Measurements from ENCODE around the gene GLCCI1. TPM values are rescaled to one million over a fixed set of nuclear protein-coding genes. Genes with fewer than 3 reads are reported as not detected.

Gene GLCCI1
- total RNA-seq, 1 donor from 2014 or later: 20.5 TPM

DNA sequence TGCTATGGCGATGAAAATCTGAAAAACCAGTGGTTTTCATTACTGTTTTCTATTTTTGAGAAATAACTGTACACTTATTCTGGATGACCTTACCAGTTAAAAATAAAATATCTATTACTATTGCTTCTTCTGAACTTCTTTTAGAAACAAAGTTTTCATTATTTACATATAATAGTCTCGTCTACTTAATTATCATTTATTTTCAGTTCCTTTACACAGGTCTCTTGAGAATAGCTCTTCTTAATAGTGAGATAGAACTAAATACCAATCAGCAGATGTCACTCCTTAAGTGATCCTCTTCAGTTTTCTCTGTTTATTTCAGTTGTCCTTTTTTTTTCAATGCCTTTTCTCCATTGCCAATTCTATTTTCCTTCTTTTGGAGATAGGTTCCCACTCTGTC lies 4.3 kb upstream of the GLCCI1 start:
- no peak for DNase-seq

DNA sequence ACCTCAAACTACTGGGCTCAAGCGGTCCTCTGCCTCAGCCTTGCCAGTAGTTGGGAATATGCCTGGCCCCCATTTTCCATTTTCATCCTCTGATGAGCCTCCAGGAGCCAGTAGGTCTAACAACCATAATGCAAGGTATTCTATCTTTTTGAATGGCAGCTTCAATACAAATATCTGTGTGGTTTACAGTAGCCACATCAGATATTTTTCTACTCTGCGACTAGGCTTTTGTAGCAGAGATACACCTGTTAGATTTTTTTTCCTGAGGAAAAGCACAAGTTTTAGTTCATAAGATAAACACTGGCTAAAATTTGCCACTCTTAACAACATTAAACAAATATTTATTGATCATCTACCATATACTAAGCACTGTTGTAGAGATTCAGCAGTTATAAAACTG lies 3.9 kb upstream of the GLCCI1 start:
- DNase-seq: no peak

- no peak for DNase-seq
Observed at GRCh38 chr7:7965301-7965700, 3.3 kb upstream of the GLCCI1 start.

DNA sequence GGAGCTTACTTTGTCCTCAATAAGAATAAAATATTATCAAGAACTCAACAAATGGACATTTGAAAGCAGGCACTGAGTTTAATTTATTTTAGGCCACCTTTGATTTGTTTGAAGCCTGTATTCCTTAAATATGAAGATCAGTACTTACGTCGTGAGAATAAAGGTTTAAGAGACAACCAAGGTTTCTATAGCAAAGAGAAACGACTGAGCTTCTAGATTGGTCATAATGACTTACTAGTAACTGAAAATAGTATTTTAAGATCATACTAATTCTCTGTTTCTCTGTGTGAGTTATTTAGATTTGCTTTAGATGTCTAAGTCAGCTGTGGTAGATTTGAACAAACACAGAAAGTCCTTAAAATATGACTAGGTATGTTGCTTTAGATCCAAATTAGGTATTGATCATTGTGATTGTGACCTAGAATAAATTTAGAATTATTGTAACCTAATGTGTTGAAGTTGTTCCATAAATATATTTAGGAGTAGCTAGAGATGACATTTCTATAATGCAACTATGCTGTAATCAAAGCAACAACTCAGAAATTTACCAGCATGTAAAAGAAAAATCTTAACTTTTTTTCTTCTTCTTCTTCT lies 2.4 kb upstream of the GLCCI1 start:
- no peak for DNase-seq

- no peak for DNase-seq
Observed at GRCh38 chr7:7967886-7968543, 581 bp upstream of the GLCCI1 start.

DNA sequence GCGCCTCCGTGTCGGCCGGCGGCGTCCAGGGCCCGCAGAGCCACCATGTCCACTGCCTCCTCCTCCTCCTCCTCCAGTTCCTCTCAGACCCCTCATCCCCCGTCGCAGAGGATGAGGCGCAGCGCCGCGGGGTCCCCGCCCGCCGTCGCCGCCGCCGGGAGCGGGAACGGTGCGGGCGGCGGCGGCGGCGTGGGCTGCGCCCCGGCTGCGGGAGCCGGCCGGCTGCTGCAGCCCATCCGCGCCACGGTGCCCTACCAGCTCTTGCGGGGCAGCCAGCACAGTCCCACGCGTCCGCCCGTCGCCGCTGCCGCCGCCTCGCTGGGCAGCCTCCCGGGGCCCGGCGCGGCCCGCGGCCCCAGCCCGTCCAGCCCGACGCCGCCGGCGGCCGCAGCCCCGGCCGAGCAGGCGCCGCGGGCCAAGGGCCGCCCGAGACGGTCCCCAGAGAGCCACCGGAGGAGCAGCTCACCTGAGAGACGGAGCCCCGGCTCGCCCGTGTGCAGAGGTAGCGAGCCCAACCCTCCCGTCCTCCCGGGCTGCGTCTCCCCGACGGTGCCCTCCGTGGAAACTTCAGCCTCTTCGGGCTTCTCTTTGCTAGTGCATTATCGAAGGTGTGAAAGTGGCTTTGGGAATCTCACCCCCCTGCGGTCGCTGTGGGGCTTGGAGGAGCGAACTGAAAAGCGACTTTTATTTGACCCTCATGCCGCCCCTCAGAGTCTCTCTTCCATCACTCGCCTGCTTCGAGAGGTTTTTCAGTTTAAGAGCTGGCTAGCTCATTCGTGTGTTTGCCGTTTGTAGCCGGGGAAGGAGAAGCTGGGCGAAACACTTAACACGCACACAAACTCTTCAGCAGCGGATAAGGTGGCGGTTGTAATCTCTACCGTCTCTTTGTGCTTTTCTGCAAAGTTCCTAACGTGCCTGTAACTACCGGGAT lies 975 bp downstream of the GLCCI1 start:
- peak; percentile 72 for DNase-seq

DNA sequence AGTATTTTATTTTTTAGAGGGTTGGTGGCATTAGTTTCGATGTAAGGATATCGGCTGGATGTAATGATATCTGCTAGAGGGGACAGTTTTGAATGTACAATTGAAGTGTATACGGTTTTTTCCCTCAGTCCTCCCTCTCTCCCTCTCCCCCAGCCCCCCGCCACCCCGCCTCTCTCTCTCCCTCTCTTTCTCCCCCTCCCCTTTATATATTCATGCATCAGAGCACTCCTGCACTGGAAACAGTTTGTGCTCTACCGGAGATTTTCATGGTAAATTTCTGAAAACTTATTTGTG lies 1.6 kb downstream of the GLCCI1 start:
- peak; percentile 67 for DNase-seq

DNA sequence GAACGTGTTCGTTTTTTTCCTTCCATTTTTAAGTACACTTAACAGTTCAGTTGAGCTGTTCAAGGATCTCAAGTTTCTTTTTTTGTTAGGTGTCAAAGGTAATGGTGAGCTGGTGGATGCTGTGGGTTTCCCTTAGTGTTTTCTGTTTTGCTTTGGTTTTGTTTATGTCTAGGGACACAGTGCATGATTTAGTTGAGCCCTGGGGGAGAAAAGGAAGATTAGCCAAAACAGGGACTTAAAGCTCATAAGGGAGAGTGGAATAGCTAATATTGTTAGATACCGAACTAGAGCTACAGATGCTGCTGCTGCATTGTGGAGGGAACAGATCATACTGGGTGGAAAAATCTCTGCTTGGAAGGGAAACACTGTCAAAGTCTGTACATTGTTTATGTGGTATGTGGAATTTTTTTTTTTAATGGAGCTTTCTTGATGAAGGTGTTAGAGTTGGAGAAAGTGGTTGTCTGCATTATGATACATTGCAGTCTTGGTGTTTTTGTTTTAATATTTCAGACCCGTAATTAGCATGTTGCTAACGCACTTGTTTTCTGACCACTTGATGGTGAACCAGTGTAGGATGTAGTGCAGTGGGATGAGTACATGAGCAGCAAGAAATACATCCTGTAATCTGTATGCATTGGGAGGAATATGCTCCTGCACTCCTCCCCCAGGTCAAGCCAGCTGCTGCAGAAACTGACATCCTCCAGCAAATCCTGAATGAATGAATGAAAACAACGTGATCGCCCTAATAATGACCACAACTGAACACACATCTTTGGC lies 2.1 kb downstream of the GLCCI1 start:
- DNase-seq: peak; percentile 38

GRCh38 chr7:7971308-7972040 lies 2.9 kb downstream of the GLCCI1 start:
- DNase-seq: peak; percentile 7

GRCh38 chr7:7972128-7972527 lies 3.5 kb downstream of the GLCCI1 start:
- peak; percentile 30 for DNase-seq

DNA sequence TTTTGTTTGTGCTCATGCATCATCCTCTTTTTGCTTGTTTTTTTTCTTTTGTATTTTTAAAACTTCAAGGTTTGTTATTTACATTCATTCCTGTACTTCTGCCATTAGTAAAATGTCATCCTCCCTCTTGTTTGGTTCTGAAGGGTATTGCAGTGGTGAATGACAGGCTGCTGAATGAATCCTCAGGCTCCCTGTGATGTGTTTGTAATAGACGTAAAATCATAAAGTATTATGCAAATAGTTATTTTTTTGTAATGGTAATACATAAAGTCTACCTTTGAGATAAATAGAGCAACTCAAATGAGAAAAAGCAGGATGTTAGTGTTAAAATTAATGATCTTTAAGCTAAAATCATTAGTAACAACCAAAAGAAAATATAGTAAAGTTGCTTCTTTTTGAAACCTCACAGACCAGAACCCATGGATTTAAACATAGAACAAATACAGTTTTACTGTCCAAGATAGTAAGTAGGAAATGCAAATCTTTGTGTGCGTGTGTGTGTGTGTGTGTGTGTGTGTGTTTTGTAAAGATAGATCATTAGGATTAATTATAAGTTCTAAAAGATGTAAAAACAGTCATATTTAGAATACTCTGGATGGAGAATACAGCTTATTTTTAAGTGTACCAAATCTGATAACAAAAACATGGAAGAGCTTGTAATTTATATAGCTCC lies 4.5 kb downstream of the GLCCI1 start:
- peak; percentile 8 for DNase-seq

GRCh38 chr7:7976677-7977076 lies 8.1 kb downstream of the GLCCI1 start:
- DNase-seq: no peak

DNA sequence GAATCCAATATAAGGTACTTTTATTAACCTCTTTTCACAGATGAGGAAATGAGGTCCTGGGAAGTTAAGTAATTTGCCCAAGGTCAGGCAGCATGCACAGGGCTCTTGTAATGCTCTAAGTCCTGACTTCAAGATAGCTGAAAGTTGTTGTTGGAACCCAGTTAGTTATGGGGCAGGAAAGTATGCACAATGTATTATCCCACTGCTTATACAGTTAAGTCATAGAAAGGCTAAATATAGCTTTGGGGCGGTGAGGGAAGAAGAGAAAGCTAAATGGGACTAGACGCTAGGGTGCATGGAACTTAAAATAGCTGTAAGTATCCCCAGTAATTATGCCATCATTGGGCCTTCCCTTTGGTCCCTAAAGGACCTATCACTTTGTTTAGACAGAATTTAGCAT lies 9.2 kb downstream of the GLCCI1 start:
- no peak for DNase-seq

DNA sequence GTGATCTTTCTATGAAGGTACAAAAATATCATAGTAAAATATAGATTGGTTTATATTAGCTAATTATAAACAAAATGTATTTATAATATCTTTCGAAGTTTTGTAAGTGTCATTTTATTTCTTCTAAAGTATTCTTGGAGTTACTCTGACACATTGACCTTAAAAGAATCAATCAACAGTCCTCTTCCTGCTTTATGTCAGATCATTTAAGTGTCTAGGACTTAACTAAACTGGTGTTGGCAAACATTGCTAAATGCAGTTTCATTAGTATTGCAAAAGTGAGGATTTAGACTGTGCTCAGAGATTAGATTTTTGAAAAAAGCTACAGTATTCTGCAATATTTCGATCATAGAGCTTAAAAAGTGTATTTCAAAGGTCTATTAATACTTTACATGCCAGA lies 10.3 kb downstream of the GLCCI1 start:
- DNase-seq: no peak

GRCh38 chr7:7979558-7979957 lies 11.0 kb downstream of the GLCCI1 start:
- no peak for DNase-seq

DNA sequence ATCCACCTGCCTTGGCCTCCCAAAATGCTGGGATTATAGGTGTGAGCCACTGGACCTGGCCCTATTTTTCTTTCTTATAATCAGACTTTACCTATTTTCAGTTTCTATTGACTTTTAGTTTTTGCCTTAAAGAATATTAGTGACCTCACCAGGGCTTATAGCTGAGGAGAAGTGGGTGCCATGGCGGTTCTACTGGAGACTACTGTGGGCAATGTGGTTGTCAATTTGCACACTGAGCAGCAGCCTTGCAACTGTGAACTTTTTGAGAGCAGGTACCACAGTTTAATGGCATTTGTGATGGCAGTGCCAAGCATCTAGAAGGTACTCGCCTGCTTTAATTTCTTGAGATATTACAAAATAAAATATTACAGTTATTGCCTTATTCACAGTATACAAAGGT lies 11.5 kb downstream of the GLCCI1 start:
- DNase-seq: no peak

GRCh38 chr7:7982904-7983303 lies 14.3 kb downstream of the GLCCI1 start:
- no peak for DNase-seq

GRCh38 chr7:7984424-7984823 lies 15.8 kb downstream of the GLCCI1 start:
- DNase-seq: no peak

DNA sequence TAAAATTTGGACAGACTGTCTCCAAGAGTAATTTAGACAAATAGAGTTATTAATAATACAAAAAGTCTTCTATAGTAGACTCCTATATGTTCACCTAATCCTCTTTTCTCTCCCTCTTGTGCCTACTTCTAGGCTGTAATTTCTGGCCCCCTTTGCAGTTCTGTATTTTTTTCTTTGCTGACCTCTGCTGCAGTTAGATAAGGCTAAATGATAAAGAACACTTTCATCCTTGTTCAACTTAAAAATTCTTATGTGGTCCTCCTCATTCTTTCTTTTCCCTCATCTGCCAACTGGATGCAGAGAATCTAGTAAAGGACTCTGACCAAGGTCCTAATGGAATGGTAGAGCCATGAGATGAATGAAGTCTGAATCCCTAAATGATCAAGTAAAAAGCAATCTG lies 20.1 kb downstream of the GLCCI1 start:
- DNase-seq: no peak

DNA sequence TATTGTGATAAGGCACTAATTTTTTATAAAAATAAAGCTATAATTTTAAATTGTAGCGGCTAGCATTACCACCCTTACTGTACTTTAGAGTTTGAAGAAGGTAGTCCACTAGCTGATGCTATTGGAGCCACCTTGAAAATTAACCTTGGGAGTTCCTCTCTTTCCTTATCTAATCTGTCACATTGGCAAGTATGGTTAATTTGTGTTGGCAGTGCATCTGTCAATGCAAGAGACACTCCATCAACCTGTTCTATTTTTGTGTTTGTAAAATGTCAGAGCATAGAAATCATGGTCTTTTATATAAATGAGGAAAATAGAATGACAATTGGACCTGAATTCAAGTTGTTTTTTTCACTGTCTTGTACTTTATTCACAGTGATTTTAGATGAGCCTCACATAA lies 20.5 kb downstream of the GLCCI1 start:
- no peak for DNase-seq
